Measurements from ENCODE around the gene FMNL1. TPM values are rescaled to one million over a fixed set of nuclear protein-coding genes. Genes with fewer than 3 reads are reported as not detected.

FMNL1 gene
- total RNA-seq, 1 donor from 2014 or later: 1.8 TPM

DNA sequence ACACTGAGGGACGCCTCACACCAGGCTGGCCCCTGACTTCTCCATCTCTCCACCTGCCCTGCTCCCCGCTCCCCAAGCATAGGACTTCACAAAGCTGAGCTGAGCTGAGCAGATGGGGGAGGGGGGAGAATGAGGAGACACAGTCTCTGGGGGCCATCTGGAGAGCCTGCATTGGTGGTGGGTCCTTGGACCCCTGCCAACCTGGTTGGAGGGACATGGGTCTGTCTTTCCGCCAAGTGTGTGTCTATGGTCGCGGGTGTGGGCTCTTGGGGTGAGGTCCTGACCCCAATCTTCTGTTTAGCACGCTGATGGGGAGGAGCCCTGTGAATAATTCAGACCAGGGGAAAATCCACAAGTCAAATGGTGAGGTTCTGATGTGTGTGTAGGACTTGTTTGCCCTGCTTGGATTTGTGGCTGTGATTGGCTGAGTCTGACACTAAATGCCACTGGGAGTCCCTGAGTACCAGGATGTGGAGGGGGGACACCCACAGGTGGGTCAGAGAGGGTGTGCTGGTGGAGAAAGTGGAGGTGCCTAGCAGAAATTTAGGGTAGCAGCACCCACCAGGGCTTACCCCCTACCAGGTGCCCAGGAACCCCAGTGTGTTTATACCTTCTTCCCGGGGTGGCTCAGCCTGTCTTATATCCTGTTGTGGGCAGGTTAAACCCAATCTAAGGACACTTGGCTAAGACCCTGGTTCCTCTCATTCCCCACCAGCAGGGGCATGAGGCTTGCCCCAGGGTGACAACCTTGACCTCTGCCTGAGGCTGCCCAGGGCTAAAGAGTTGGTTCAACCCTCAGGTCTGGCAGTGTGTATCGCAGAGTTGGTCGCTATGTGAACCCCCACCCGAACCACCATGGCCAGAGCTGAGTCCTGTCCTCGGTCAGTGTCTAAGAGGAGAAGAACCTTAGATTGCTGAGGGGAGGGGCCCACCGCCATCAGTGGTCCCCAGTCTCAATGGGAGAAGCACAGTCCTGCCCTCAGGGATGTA, 2.1 kb downstream of the FMNL1 start:
- no peak for DNase-seq (ENCODE audit: low spot score)
- Mint-ChIP-seq H3K4me3 (ENCODE audit: unreplicated experiment) (no peak overlapping the region), H3K9me3 (ENCODE audit: low read depth) (no peaks in the 10 kb centered on the region), H3K27ac (ENCODE audit: unreplicated experiment) (no peak overlapping the region), H3K4me1 (ENCODE audit: low read depth) (peaks cover 5% of the 10 kb centered on the region), H3K36me3 (ENCODE audit: low read depth) (no peaks in the 10 kb centered on the region), H3K27me3 (ENCODE audit: low read depth) (peaks cover 5% of the 10 kb centered on the region)
- TF ChIP-seq, protein P1, sequence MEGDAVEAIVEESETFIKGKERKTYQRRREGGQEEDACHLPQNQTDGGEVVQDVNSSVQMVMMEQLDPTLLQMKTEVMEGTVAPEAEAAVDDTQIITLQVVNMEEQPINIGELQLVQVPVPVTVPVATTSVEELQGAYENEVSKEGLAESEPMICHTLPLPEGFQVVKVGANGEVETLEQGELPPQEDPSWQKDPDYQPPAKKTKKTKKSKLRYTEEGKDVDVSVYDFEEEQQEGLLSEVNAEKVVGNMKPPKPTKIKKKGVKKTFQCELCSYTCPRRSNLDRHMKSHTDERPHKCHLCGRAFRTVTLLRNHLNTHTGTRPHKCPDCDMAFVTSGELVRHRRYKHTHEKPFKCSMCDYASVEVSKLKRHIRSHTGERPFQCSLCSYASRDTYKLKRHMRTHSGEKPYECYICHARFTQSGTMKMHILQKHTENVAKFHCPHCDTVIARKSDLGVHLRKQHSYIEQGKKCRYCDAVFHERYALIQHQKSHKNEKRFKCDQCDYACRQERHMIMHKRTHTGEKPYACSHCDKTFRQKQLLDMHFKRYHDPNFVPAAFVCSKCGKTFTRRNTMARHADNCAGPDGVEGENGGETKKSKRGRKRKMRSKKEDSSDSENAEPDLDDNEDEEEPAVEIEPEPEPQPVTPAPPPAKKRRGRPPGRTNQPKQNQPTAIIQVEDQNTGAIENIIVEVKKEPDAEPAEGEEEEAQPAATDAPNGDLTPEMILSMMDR (IDR thresholded peaks at IDR 0.05): no peak

DNA sequence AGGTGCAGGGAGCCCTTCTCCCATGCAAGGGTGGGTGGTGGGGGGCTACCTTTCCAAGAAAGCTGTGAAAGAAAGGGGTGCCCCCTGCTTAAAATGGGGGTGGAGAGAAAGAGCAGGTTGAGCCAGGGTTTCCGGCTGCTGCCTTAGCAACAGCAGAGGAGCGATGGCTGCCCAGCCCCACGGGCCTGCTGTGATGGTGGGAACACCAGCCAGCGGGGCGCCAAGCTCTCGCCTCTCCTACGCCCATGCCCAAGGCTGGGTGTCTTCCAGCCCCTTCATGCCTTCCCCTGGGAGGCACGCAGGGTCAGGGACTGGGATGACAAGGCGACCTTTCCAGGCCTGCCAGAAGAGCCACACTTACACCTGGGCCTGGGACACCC, 3.0 kb downstream of the FMNL1 start:
- Mint-ChIP-seq H3K27me3 (ENCODE audit: low read depth) (peaks cover 5% of the 10 kb centered on the region), H3K27ac (ENCODE audit: unreplicated experiment) (no peak overlapping the region), H3K4me1 (ENCODE audit: low read depth) (peaks cover 4% of the 10 kb centered on the region), H3K9me3 (ENCODE audit: low read depth) (no peaks in the 10 kb centered on the region), H3K36me3 (ENCODE audit: low read depth) (no peaks in the 10 kb centered on the region), H3K4me3 (ENCODE audit: unreplicated experiment) (no peak overlapping the region)
- no peak for DNase-seq (ENCODE audit: low spot score)
- TF ChIP-seq, protein P1 (IDR thresholded peaks at IDR 0.05): no peak

DNA sequence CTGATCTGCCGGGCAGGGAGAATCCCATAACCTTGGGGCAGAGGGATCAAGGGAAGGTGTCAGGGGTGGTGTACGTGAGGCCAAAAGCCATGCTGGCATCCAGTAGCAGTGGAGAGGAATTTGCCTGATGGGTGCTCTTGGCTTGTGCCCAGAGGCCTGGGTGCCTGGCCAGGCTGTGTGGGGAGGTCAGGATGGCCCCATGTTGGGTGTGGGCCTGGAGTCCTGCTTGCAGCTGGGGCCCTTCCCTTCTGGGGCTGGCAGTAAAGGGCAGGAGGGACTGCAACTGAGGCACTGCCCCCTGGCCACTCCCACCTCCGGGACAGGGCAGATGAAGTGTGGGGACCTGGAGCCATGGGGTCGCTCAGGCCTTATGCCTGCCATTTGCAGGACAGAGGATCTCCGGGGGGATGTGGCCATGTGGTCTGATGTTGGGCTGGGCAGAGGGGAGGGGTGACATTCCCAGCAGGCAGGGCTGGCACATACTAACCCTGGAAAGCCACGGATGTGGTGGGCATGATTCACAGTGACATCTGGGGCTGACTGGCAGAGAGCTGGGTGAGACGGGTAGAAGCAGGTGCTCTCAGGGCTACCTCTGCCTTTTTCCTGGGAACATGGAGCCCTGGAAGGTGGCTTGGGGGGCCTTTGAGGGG, 3.5 kb downstream of the FMNL1 start:
- TF ChIP-seq, protein P1 (IDR thresholded peaks at IDR 0.05): no peak
- Mint-ChIP-seq H3K4me1 (ENCODE audit: low read depth) (peaks cover 4% of the 10 kb centered on the region), H3K27me3 (ENCODE audit: low read depth) (peaks cover 5% of the 10 kb centered on the region), H3K9me3 (ENCODE audit: low read depth) (no peaks in the 10 kb centered on the region), H3K36me3 (ENCODE audit: low read depth) (no peaks in the 10 kb centered on the region), H3K27ac (ENCODE audit: unreplicated experiment) (no peak overlapping the region), H3K4me3 (ENCODE audit: unreplicated experiment) (no peak overlapping the region)
- DNase-seq (ENCODE audit: low spot score): no peak

DNA sequence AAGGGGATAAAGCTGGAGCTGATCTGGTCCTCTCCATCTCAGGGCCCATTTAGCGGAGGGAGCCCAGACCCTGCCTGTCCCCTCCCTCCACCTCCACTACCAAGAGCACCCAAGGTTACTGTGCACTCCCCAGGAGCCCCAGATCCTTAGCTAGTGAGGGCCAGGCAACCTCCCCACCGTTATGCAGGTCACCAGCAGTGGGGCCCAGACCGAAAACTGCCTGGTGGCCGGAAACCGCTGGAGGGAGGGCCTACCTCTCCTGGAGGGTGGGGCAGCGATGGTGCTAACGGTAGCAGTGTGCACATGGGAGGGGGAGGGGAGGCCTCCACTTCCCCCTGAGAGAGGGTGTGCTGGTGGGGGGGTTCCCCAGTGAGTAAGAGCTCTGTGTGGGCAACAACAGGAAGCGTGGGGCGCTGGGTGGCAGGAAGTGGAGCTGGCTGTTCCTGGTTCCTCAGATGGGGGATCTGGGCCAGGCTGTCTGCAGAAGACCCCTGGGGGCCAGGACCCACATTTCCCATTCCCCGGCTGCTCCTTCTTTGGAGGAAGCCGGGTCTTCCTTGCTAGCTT, 4.4 kb downstream of the FMNL1 start:
- Mint-ChIP-seq H3K27ac (ENCODE audit: unreplicated experiment) (no peak overlapping the region), H3K27me3 (ENCODE audit: low read depth) (peaks cover 5% of the 10 kb centered on the region), H3K4me3 (ENCODE audit: unreplicated experiment) (no peak overlapping the region), H3K36me3 (ENCODE audit: low read depth) (no peaks in the 10 kb centered on the region), H3K9me3 (ENCODE audit: low read depth) (no peaks in the 10 kb centered on the region), H3K4me1 (ENCODE audit: low read depth) (peaks cover 4% of the 10 kb centered on the region)
- TF ChIP-seq, protein P1 (IDR thresholded peaks at IDR 0.05): no peak
- no peak for DNase-seq (ENCODE audit: low spot score)

DNA sequence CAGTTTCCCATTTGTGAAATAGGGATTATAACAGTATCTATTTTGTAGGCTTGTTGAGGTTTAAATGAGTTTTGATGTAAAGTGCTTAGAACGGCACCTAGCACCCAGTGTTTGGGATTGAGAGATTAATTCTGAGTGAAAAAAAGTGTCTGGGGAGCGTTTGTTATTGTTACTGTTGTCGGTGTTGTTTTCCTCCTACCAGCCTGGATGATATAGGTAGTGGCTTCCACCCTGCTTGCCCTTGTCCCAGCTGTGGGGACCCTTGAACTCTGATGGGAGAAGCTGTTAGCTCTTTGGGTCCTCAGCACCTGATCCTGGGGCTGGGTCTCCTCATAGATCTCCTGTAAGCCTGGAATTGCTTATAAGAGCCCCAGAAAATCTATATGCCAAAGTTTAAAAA, 4.9 kb downstream of the FMNL1 start:
- Mint-ChIP-seq H3K36me3 (ENCODE audit: low read depth) (no peaks in the 10 kb centered on the region), H3K4me1 (ENCODE audit: low read depth) (peaks cover 4% of the 10 kb centered on the region), H3K27me3 (ENCODE audit: low read depth) (peaks cover 5% of the 10 kb centered on the region), H3K4me3 (ENCODE audit: unreplicated experiment) (no peak overlapping the region), H3K9me3 (ENCODE audit: low read depth) (no peaks in the 10 kb centered on the region), H3K27ac (ENCODE audit: unreplicated experiment) (no peak overlapping the region)
- TF ChIP-seq, protein P1 (IDR thresholded peaks at IDR 0.05): no peak
- DNase-seq (ENCODE audit: low spot score): no peak
